Activated CD4-positive, alpha-beta T cell treated with anti-CD3 and anti-CD28 coated beads for 1 hour (primary cell): Measurements from ENCODE around the gene USF1.

Experiments
- DNase-seq: peaks from one replicate; pipeline ENCODE4 v3.0.0-alpha.2; 2020

The USF1 gene

GRCh38 chr1:161045736-161046604, at the start of gene USF1:
Gene USF1, minus strand, starts transcription at chr1:161045977. Its CDS starts 2,702 bp downstream, at chr1:161043275.
- peak; percentile 89 for DNase-seq

GRCh38 chr1:161095230-161095629, 49.5 kb upstream of the USF1 start:
- DNase-seq: no peak

DNA sequence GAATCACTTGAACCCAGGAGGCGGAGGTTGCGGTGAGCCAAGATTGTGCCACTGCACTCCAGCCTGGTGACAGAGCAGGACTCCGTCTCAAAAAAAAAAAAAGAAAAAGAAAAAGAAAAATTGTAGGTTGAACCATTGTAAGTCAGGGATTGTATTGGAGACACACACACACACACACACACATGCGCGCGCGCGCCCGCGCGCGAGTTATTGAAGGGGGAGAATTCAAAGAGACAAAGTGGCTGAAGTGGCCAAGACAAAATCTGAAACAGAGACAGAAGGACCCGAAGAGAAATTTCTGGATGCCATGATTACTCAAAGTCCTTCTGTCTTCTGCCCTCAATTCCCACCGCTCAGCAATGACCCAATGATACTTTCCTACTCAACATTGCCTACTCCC, 48.7 kb upstream of the USF1 start:
- no peak for DNase-seq

- no peak for DNase-seq
These were observed 46.8 kb upstream of the USF1 start for GRCh38 chr1:161092621-161093028.

- no peak for DNase-seq
These were observed 46.2 kb upstream of the USF1 start for GRCh38 chr1:161091796-161092507.

DNA sequence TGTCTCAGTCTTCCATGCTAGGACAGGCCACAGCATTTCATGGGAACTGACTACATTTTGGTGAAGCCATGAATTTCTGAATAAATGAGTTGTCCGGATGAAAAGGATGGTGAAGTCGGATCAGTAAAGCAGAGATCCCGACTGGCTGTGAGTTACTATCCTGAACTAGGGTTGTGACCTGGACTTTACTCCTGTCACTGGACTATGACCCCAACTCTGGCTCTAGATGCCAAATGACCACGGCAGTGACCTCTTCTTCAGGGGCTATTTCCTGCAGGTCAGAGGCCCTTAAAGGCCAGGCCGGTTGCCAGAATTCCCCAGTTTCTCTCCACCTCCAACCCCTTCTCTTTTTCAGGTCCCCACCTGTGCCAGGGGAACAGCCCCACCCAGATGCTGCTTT, 45.3 kb upstream of the USF1 start:
- DNase-seq: no peak

DNA sequence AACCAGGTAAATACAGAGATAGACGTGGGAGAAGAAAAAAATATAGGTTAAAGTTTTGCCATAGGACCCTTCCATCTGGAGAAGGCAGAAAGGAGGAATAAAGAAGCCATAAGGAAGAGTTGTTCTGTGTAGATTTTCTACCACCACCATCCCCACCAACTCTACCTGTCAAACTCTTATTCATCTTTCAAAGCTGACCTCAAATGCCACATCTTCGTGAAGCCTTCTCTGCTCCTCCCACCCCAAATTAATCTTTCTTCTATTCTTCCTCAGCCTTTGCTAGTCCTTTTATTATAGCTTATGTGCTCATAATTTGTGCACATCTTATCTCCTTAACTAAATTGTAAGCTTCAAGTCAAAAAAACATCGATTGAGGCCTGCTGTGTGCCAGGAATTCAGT, 44.8 kb upstream of the USF1 start:
- no peak for DNase-seq

DNA sequence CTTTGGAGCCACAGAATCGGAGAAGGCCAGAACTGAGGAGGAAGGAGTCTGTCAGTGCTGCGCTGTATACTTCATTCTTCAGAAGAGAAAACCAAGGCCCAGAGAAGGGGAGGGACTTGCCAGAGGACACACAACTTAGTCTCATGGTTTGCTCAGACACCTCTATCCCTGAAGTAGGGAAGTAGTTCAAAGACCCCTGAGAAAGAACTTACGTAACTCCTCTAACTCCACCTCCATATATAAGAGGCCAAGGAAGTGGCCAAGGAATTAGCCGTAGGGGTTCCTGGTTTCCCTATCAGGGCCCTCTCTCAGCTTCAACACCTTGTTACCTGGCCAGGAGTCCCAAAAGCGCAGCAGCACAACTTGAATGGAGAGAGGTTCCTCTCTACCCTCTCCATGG, 44.2 kb upstream of the USF1 start:
- DNase-seq: no peak

DNA sequence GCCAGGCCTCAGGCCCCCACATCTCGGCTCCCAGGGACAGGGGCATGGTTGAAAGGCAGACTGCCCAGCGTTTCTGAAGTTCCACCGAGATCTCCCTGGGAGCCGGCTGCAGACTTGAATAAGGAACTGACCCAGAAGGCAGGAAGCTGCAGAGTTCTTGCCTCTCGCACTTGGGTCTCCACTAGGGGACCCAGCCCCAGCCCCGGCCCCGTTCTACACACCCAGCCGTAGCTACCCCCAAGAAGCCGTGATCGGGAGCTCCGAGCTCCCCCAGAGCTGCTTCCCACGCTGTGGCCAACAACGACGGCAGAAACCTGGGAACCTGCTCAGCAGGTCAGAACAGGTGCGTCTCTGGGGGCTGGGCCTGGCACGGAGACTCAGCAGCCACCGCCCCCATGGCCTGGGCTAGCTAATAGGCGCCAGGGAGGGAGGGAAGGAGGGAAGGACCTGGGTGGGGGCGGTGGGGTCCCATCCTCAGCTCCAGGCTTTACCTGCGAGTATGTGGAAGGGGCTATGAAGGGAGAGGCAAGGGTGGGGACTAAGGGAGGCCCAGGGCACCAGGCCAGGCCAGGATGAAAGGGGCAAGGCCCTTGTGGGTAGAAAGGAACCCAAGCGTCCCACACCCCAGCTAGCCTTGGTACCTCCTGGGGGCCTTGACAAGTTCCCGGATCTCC, 43.6 kb upstream of the USF1 start, which contains the start of gene NECTIN4:
Gene NECTIN4, minus strand, starts transcription at position 308 of the 674 bp plus-strand sequence. Its CDS starts 262 bp downstream, at position 46.
- DNase-seq: no peak

- no peak for DNase-seq
These were observed 42.9 kb upstream of the USF1 start for GRCh38 chr1:161088587-161089110.

- DNase-seq: no peak
These were observed 40.7 kb upstream of the USF1 start for GRCh38 chr1:161086457-161086856.

GRCh38 chr1:161085165-161085564, 39.4 kb upstream of the USF1 start:
- no peak for DNase-seq

- DNase-seq: no peak
These were observed 38.8 kb upstream of the USF1 start for GRCh38 chr1:161084597-161084988.

- no peak for DNase-seq
These were observed 38.2 kb upstream of the USF1 start for GRCh38 chr1:161083748-161084596.

- DNase-seq: no peak
These were observed 37.4 kb upstream of the USF1 start for GRCh38 chr1:161082996-161083747.

DNA sequence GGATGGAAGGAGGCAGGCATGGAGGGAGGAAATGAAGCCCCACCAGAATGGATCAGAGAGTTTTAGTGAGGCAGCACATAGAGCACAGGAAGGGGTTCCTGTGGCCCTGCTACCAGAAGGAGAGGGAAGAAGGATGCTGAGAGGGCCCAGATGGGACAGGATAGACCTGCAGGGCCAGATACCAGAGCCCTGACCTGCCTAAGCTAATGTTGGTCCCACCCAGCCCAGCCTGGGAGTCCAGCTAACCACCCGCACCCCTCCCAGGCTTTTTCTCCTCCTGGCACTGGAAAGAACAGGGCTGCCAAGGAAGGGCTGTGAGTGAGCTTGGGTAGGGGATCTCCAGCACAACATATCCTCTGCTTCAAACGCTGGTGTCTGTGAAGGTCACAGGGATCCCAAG, 36.7 kb upstream of the USF1 start:
- no peak for DNase-seq

- DNase-seq: no peak
These were observed 35.7 kb upstream of the USF1 start for GRCh38 chr1:161081519-161081918.

GRCh38 chr1:161080441-161081405, 34.9 kb upstream of the USF1 start:
- no peak for DNase-seq

- DNase-seq: no peak
These were observed 33.8 kb upstream of the USF1 start for GRCh38 chr1:161079436-161080110.

DNA sequence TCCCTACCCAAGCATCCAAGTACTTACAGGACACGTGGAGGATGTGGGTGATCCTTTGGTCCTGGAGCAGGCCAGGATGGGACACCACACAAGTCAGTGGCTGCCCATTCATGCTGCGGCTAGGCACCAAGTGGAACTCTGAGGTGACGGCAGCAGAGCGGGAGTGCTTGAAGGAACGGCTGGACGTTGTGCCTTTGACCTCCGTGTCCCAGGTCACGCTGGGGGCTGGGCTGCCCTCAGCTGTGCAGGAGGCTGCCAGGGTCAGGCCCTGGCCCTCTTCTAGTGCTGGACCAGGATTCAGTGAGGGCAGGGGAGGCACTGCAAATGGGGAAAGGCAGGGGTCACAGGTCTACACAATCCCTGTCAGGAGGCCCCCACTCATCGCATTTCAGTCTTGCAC, 31.6 kb upstream of the USF1 start:
- no peak for DNase-seq
